ENCODE results near the gene ABCA7. TPM values are rescaled to one million over a fixed set of nuclear protein-coding genes. Genes with fewer than 3 reads are reported as not detected.

ABCA7 gene
- total RNA-seq, 1 experiment from 2014 or later, result 91.4 TPM

DNA sequence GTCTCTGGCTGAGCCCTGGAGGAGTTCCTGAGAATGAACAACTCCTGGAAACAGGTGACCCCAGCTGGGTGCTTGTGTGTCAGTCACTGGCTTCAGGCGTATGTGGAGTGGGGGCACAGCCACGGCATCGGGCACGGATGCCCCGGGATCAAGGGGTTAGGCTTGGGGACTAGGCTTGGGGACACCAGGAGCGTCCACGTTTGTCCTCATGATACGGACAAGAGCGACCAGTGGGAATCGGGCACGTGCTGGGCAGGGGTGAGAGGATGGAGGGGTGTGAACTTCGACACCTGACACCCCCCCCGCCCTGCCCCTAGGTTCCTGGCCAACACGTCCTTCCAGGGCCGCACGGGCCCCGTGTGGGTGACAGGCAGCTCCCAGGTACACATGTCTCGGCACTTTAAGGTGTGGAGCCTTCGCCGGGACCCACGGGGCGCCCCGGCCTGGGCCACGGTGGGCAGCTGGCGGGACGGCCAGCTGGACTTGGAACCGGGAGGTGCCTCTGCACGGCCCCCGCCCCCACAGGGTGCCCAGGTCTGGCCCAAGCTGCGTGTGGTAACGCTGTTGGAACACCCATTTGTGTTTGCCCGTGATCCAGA, 35.6 kb upstream of the ABCA7 start:
- Histone ChIP-seq H3K36me3 (ENCODE audit: control insufficient read depth in 1 of 2, insufficient read depth in 2 of 2, low read length in 2 of 2) (no peaks in the 10 kb centered on the region), H3K9me2 (ENCODE audit: insufficient read depth) (no peaks in the 10 kb centered on the region), H4K20me1 (ENCODE audit: insufficient read depth) (no peaks in the 10 kb centered on the region), H3K9me3 (ENCODE audit: control insufficient read depth in 1 of 2, insufficient read depth in 1 of 2, low read depth in 1 of 2, low read length in 2 of 2) (no peaks in the 10 kb centered on the region), H3K4me2 (ENCODE audit: low read length) (no peak overlapping the region), H3K9ac (ENCODE audit: low read length) (no peak overlapping the region), H3K79me2 (ENCODE audit: insufficient read depth, low read length) (no peaks in the 10 kb centered on the region), H2AFZ (ENCODE audit: low read depth, low read length, poor library complexity, severe bottlenecking) (no peak overlapping the region), H3K27ac (ENCODE audit: low read depth, low read length) (no peak overlapping the region), H3K27me3 (ENCODE audit: insufficient read depth, low read length) (no peaks in the 10 kb centered on the region), H3K4me3 (replicated peaks in 1 of 2; ENCODE audit: low read depth in 1 of 2, low read length in 2 of 2) (no peak overlapping the region), H3K4me1 (ENCODE audit: control insufficient read depth in 1 of 2, insufficient read depth in 2 of 2, low read length in 2 of 2) (peaks cover 3 to 10% of the 10 kb centered on the region in 2 experiments; a peak in 2 of 4 replicates)
- CTCF ChIA-PET, result no interaction called here
- RAD21 ChIA-PET (ENCODE audit: low non-redundant PET in 1 of 2, low total read pairs in 2 of 2, uncharacterized antibody in 2 of 2, unreplicated experiment in 2 of 2), result no interaction called here
- no peak for DNase-seq (ENCODE audit: low read depth, low spot score)
- POLR2A ChIA-PET, result no interaction called here
- TF ChIP-seq EZH2phosphoT487 (IDR thresholded peaks at IDR 0.05; ENCODE audit: borderline replicate concordance), result no peak
- TF ChIP-seq, protein P1, sequence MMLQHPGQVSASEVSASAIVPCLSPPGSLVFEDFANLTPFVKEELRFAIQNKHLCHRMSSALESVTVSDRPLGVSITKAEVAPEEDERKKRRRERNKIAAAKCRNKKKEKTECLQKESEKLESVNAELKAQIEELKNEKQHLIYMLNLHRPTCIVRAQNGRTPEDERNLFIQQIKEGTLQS (IDR thresholded peaks at IDR 0.05), result no peak
- TF ChIP-seq ZNF274 (IDR thresholded peaks at IDR 0.05; ENCODE audit: low read depth, low read length), result no peak
- TF ChIP-seq, protein P2, sequence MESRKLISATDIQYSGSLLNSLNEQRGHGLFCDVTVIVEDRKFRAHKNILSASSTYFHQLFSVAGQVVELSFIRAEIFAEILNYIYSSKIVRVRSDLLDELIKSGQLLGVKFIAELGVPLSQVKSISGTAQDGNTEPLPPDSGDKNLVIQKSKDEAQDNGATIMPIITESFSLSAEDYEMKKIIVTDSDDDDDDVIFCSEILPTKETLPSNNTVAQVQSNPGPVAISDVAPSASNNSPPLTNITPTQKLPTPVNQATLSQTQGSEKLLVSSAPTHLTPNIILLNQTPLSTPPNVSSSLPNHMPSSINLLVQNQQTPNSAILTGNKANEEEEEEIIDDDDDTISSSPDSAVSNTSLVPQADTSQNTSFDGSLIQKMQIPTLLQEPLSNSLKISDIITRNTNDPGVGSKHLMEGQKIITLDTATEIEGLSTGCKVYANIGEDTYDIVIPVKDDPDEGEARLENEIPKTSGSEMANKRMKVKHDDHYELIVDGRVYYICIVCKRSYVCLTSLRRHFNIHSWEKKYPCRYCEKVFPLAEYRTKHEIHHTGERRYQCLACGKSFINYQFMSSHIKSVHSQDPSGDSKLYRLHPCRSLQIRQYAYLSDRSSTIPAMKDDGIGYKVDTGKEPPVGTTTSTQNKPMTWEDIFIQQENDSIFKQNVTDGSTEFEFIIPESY (IDR thresholded peaks at IDR 0.05; ENCODE audit: extremely low read depth, insufficient replicate concordance, low read length), result no peak
- TF ChIP-seq, protein P3, sequence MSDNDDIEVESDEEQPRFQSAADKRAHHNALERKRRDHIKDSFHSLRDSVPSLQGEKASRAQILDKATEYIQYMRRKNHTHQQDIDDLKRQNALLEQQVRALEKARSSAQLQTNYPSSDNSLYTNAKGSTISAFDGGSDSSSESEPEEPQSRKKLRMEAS (IDR thresholded peaks at IDR 0.05), result no peak
- TF ChIP-seq SIN3A (IDR thresholded peaks at IDR 0.05; ENCODE audit: low read depth), result no peak
- no peak for TF ChIP-seq FOSL1 (IDR thresholded peaks at IDR 0.05; ENCODE audit: low read depth)
- ATAC-seq, result no peak
- no TSS peak for BruUV-seq (replicated peaks)
- intact Hi-C loops (cut with micrococcal nuclease), result no loop called here

Measured in HCT116 (cell line).